GM10248 (cell line): ENCODE results near the gene WFDC2.

ENCODE experiments used
- CTCF ChIA-PET: fragments of 300-600 bp; sonication (Branson Sonifier 250); formaldehyde crosslinking; extraction: SDS; loops from one replicate; lab custom pipeline; 2021; ENCODE audit warnings: antibody characterized with exemption; lab: Yijun Ruan, JAX
- POLR2A ChIA-PET: fragments of 350-650 bp; sonication (Branson Sonifier 250); formaldehyde crosslinking; extraction: SDS; loops from one replicate; lab custom pipeline; 2020; ENCODE audit warnings: antibody characterized with exemption; lab: Yijun Ruan, JAX
- DNase-seq: peaks from one replicate; pipeline ENCODE4 v3.0.0; 2012; ENCODE audit errors: extremely low spot score
- CTCF ChIP-seq: IDR thresholded peaks from 2 replicates; pipeline ENCODE4 v1.5.1; 2012; ENCODE audit warnings: mild to moderate bottlenecking, low read depth; ENCODE audit errors: extremely low read depth, missing control alignments, control extremely low read depth

The WFDC2 gene

DNA sequence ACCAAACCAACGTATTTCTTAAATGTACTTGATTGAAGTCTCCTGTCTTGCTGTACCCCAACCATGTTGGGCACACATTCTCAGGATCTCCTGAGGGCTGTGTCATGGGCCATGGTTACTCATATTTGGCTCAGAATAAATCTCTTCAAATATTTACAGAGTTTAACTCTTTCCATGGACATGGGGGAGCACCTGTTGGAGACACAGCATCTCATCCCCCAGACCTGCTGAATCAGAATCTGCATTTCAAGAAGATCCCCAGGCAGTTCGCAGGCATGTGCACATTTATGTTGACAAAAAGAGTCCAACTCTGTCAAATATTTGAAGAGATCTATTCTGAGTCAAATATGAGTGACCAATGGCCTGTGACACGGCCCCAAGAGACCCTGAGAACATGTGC lies 29.1 kb upstream of the WFDC2 start:
- CTCF ChIA-PET = interaction anchor here (1.2 to 16.3 kb wide), 6 partner anchors 14 to 331 kb away, joined by 3 to 488 read pairs (median 8); partner anchors contain the start of genes PIGT, SYS1 and TP53TG5
- DNase-seq = no peak
- POLR2A ChIA-PET = interaction anchor here (0.6 kb wide), 1 partner anchor 72 kb away, joined by 4 read pairs; no protein-coding TSS in a partner anchor

DNA sequence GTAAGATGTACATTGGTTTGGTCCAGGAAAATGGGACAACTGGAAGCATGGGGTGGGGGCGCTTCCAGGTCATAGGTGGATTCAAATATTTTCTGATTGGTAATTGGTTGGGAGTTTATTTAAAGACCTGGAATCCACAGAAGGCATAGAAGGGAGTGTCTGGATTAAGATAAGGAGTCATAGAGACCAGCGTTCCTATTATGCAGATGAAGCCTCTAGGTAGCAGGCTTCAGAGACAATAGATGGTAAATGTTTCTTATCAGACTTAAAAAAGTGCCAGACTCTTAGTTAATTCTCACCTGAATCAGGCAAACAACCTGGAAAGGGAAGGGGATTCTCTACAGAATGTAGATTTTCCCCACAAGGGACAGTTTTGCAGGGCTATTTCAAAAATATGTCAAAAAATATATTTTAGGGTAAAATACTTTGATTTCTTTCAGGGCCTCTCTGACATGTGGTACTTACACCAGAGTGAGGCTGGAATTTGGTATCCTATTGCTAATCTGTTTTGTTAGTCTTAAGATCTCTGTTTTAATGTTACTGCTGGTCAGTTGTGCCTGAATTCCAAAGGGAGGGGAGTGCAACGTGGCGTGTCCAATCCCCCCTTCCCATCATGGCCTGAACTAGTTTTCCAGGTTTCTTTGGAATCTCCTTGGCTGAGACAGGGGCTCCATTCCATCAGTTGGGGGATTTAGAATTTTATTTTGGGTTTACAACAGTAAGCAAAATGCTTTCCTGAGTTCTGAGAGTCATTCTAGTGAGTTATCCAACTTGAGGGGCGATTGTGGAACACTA lies 28.5 kb upstream of the WFDC2 start:
- no peak for DNase-seq
- no peak for TF ChIP-seq CTCF
- CTCF ChIA-PET = interaction anchor here (6.0 to 16.3 kb wide), 2 partner anchors 13 to 72 kb away, joined by 120 to 488 read pairs; partner anchors contain the start of genes SYS1 and TP53TG5
- POLR2A ChIA-PET = no interaction called here

More for the DNA sequence above, 29.1 kb upstream of the WFDC2 start:
- TF ChIP-seq CTCF = no peak

- no peak for DNase-seq
- CTCF ChIA-PET = no interaction called here
- no peak for TF ChIP-seq CTCF
- POLR2A ChIA-PET = no interaction called here
These were observed 27.8 kb upstream of the WFDC2 start for GRCh38 chr20:45441746-45442145.

DNA sequence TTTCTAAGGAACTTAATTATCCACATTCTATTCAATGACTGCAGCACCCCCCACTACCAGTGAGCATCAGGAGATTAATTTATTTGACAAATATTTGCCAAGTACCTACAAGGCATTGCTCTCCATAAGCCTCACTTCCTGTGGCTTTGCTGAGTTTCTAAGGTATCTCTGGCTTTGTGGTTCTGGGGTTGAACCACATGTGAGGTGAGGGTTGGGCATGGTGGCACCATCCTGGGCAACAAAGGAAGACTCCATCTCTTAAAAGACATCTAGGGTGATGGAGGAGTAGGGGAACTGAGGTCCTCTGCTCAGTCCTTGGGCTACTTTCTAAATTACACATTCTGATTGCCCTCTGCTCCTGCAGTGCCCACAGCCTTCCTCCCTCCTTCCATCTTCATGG lies 25.5 kb upstream of the WFDC2 start:
- POLR2A ChIA-PET = no interaction called here

GRCh38 chr20:45445805-45446562 lies 23.6 kb upstream of the WFDC2 start:
- TF ChIP-seq CTCF = peak; percentile 54
- POLR2A ChIA-PET = no interaction called here
- peak; percentile 52 for DNase-seq
- CTCF ChIA-PET = interaction anchor here (0.7 to 8.7 kb wide), 13 partner anchors 8 to 350 kb away, joined by 3 to 74 read pairs (median 4); partner anchors contain the start of gene SYS1

More for the DNA sequence above, 25.5 kb upstream of the WFDC2 start:
- CTCF ChIA-PET = interaction anchor here (1.0 to 3.7 kb wide), 9 partner anchors 26 to 327 kb away, joined by 3 to 22 read pairs (median 5); partner anchors contain the start of genes DBNDD2 and SYS1
- no peak for DNase-seq
- no peak for TF ChIP-seq CTCF

GRCh38 chr20:45448270-45448669 lies 21.3 kb upstream of the WFDC2 start:
- POLR2A ChIA-PET = no interaction called here
- CTCF ChIA-PET = interaction anchor here (3.2 to 11.8 kb wide), 4 partner anchors 10 to 128 kb away, joined by 12 to 120 read pairs (median 56); partner anchors contain the start of gene SYS1
- DNase-seq = no peak
- no peak for TF ChIP-seq CTCF
